GM06990 (cell line): ENCODE data around the gene TRIM17.

Experiments
- DNase-seq: peaks from one replicate; pipeline ENCODE4 v3.0.0-alpha.2; 2011; ENCODE audit not compliant: insufficient read length; ENCODE audit errors: extremely low read depth
- H3K27me3 ChIP-seq: replicated peaks from 2 replicates; pipeline ENCODE4 v1.6.0; 2011; ENCODE audit warnings: low read length; ENCODE audit not compliant: control insufficient read depth, insufficient read depth
- H3K36me3 ChIP-seq: 2 replicates; pipeline ENCODE4 v1.5.1; 2011; ENCODE audit warnings: low read length; ENCODE audit not compliant: control insufficient read depth, insufficient read depth
- H3K4me3 ChIP-seq: replicated peaks from 2 replicates; pipeline ENCODE4 v1.5.1; 2011; ENCODE audit warnings: low read depth, mild to moderate bottlenecking, control low read depth, low read length
- CTCF ChIP-seq: IDR thresholded peaks from 2 replicates; pipeline ENCODE4 v1.5.1; 2011; ENCODE audit warnings: low read length, control low read depth, mild to moderate bottlenecking, inconsistent platforms; ENCODE audit not compliant: insufficient read depth, poor library complexity, severe bottlenecking

Gene TRIM17

GRCh38 chr1:228457017-228457395 lies 40.3 kb upstream of the TRIM17 start:
- TF ChIP-seq CTCF, result no peak
- H3K27me3 ChIP-seq, result no peaks in the 10 kb centered on the region
- peak overlapping the region; percentile 83 for H3K4me3 ChIP-seq
- DNase-seq, result no peak
- H3K36me3 ChIP-seq, result no peaks in the 10 kb centered on the region

GRCh38 chr1:228456252-228457016 lies 39.8 kb upstream of the TRIM17 start:
- no peak for TF ChIP-seq CTCF
- H3K4me3 ChIP-seq, result peak overlapping the region; percentile 83
- H3K27me3 ChIP-seq, result no peaks in the 10 kb centered on the region
- no peak for DNase-seq
- no peaks in the 10 kb centered on the region for H3K36me3 ChIP-seq

- no peak for DNase-seq
These were observed 39.1 kb upstream of the TRIM17 start for GRCh38 chr1:228455715-228456114.

GRCh38 chr1:228454238-228454637 lies 37.6 kb upstream of the TRIM17 start:
- no peaks in the 10 kb centered on the region for H3K27me3 ChIP-seq
- H3K4me3 ChIP-seq, result no peak overlapping the region
- H3K36me3 ChIP-seq, result no peaks in the 10 kb centered on the region
- TF ChIP-seq CTCF, result no peak
- DNase-seq, result no peak

More at GRCh38 chr1:228455715-228456114, 39.1 kb upstream of the TRIM17 start:
- peak; percentile 17 for TF ChIP-seq CTCF
- Histone ChIP-seq H3K4me3 (no peak overlapping the region; the same call in none of the 2 replicates), H3K27me3 (no peaks in the 10 kb centered on the region), H3K36me3 (no peaks in the 10 kb centered on the region)

GRCh38 chr1:228453614-228454013 lies 37.0 kb upstream of the TRIM17 start:
- no peaks in the 10 kb centered on the region for H3K27me3 ChIP-seq
- no peak for TF ChIP-seq CTCF
- DNase-seq, result no peak
- no peaks in the 10 kb centered on the region for H3K36me3 ChIP-seq
- no peak overlapping the region for H3K4me3 ChIP-seq
